ENCODE results near the gene KDM1B.
"Not testable (repeated sequence)": the region's sequence is repeated elsewhere in the genome, so short reads cannot be mapped to it uniquely, and the experiment has no call there.

The KDM1B gene

DNA sequence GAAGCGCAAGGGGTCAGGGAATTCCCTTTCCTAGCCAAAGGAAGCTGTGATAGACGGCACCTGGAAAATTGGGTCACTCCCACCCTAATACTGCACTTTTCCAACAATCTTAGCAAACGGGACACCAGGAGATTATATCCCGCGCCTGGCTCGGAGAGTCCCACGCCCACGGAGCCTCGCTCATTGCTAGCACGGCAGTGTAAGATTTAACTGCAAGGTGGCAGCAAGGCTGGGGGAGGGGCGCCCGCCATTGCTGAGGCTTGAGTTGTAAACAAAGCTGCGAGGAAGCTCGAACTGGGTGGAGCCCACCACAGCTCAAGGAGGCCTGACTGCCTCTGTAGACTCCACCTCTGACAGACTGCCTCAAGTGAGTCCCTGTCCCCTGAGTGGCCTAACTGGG is 73.4 kb downstream of the KDM1B start:
- not testable (repeated sequence) for DNase-seq (ENCODE audit: low read depth in 3 of 3)

DNA sequence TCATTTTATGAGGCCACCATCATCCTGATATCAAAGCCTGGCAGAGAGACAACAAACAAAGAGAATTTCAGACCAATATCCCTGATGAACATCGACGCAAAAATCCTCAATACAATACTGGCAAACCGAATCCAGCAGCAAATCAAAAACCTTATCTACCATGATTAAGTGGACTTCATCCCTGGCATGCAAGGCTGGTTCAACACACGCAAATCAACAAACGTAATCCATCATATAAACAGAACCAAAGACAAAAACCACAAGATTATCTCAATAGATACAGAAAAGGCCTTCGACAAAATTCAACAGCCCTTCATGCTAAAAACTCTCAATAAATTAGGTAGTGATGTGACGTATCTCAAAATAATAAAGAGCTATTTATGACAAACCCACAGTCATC is 76.6 kb downstream of the KDM1B start:
- DNase-seq (ENCODE audit: low read depth in 3 of 3), result not testable (repeated sequence)

DNA sequence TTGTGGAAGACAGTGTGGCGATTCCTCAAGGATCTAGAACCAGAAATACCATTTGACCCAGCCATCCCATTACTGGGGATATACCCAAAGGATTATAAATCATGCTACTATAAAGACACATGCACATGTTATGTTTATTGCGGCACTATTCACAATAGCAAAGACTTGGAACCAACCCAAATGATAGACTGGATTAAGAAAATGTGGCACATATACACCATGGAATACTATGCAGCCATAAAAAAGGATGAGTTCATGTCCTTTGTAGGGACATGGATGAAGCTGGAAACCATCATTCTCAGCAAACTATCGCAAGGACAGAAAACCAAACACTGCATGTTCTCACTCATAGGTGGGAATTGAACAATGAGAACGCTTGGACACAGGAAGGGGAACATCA is 78.5 kb downstream of the KDM1B start:
- DNase-seq (ENCODE audit: low read depth in 3 of 3), result not testable (repeated sequence)

DNA sequence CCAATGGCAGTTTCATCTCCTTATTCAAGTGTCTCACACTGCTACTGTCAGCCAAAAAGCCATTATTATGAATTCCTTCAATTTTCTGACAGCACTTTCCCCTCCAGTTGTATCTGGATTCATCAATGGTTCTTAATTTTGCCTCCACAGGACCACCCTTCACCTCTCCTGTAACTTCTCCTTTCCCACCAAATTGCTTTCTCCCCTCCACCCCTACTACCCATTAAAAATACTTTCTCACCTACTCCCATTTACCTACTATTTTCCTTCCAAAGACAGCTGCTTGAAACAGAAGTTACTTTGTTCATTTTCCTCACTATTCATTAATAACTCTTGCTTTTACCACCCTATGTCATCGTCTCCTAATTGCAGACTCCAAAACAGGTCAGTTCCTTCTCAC is 79.3 kb downstream of the KDM1B start:
- DNase-seq (ENCODE audit: low read depth in 3 of 3), result no peak

DNA sequence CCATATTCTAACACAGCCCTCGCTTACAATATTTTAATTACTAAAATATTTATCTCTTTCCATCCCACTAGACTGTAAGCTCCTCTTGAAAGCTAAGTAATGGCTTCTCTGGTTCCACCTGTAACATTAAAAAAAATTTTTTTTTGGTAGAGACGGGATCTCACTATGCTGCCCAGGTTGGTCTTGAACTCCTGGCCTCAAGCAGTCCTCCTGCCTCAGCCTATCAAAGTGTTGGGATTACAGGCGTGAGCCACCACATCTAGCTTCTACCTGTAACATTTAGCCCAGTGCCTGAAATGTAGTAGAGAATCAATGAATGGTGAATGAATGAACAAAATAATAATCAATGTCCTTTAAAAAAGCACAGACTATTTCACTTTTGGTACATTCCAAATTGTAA is 80.3 kb downstream of the KDM1B start:
- no peak for DNase-seq (ENCODE audit: low read depth in 3 of 3)

DNA sequence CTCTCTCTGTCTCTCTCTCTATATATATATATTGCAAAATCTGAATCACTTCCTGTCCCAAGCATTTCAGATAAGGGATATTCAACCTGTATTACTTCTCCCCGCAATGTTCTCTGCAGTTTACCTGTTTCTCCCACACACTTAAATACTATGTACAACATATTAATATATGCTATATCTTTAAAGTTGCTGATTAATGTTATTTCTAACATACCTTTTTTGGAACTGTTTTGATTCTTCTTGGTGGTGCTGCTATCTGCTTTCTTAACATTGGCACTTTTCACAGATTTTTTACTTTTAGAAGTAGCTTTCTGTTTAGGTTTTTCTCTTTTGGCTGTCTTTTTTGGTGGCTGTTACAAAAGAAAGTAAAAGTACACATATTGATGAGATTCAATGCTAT is 81.9 kb downstream of the KDM1B start:
- DNase-seq (ENCODE audit: low read depth in 3 of 3), result no peak

DNA sequence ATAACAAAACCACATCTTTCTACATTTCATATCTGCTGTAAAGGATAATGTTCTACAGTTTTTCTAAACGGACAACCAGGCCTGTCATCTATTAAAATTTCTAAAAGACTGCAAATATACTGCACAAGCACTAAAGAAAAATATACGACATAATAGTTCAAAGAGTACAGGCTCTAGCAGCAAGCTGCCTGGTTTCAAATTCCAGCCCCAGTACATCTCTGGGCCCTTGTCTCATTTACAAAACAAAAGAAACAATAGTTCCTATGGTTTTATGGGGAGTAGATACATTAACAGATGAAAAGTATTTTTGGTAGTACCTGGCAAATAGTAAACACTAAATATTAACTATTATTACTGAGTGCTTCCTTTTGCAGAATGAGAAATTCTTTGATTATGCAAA is 85.0 kb downstream of the KDM1B start:
- no peak for DNase-seq (ENCODE audit: low read depth in 3 of 3)

DNA sequence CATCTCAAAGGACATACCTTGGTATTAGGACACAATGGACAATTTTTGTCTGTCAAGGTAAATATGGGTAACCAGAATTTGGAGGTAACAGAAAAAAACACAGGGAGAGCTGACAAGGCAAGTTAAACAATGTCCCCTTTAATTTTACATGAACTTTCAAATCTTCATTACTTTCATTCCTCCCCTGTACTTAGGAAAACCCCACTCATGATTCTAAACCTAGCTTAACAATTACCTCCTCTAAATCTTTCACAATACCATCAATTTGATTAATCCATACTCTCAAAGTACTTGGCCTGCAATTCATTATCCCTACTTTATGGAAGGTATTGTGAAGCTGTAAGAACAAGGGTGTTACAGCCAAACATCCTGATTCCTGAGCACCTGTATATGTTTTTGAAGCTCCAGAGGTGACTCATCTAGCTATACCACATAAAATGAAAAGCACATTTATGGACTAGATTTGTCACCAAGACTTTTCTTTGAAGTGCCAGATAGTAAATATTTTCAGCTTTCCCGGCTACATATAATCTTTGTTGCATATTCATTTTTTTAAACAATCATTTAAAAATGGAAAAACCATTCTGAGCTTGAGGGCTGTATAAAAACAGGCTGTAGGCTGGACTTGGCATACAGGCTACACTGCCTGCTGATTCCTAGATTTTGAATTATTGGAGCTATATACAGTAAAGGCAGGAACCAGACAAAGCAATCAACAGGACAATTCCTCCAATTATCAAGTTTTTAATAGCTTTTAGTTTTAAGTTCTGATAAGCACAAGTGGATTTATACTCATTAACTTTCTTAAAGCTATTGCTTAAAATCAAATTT is 86.2 kb downstream of the KDM1B start:
- no peak for DNase-seq (ENCODE audit: low read depth in 3 of 3)

DNA sequence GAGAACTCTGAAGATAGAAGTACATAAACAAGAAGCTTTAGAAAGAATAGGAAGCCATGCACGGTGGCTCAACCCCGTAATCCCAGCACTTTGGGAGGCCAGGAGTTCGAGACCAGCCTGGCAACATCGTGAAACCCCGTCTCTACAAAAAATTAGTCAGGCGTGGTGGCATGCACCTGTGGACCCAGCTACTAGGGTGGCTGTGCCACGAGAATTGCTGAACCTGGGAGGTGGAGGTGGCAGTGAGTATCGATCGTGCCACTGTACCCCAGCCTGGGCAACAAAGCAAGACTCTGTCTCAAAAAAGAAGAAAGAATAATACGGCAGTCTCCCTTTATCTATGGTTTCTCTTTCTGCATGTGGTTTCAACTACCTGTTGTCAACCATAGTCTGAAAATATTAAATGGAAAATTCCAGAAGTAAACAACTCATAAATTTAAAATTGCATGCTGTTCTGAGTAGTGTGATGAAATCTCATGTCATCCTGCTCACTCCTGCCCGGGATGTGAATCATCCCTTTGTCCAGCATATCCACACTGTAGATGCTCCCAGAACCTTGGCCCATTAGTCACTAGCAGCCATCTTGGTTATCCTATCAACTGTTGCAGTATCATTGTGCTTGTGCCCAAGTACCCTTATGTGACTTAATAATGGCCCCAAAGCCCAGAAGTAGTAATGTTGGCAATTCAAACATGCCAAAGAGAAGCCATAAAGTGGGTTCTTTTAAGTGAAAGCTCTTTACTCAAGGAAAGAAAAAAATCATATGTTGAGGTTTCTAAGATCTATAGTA is 87.0 kb downstream of the KDM1B start:
- DNase-seq (ENCODE audit: low read depth in 3 of 3), result no peak

DNA sequence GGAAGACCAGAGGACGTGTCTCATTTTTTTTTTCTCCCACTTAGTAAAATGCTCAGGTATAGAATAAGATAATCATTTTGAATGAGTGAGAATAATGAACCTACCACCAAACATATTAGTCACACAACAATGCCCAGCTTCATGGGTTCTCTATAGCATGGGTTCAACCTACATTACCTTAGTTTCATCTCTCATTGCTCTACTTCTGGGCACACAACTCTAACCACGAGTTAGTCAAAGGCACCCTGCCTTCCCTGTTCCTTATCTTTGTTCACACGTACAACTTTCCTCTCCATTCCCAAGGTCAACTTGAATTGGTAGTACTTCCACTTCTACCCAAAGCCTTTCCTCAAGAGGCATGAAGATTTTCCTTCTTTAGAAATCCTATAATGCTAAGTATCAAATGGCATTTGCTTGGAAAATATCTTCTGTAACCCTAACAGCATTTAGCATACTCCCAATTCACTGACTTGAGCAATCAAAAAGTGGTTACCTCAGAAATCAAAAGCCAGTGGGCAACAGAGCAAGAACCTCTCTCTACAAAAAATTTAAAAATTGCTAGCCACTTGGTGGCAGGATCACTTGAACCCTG is 88.2 kb downstream of the KDM1B start:
- no peak for DNase-seq (ENCODE audit: low read depth in 3 of 3)

DNA sequence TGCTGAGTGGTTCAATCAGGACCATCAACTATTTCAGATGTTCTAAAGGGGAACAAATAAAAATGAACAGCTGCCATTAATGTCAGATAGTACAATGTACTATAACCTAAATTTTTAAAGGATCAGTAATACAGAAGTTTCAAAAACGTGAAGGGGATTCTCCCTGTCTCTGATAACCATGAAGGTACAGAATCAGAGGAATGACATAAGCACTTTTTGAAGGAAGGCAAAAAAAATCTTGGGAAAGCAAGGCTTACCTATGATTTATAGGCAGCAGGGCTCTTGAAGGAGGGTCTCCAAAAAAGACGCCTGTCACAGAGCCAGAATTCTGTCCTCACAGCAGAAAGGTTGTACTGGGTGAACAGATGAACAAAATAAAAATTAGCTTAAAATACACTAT is 89.0 kb downstream of the KDM1B start:
- DNase-seq (ENCODE audit: low read depth in 3 of 3), result no peak

DNA sequence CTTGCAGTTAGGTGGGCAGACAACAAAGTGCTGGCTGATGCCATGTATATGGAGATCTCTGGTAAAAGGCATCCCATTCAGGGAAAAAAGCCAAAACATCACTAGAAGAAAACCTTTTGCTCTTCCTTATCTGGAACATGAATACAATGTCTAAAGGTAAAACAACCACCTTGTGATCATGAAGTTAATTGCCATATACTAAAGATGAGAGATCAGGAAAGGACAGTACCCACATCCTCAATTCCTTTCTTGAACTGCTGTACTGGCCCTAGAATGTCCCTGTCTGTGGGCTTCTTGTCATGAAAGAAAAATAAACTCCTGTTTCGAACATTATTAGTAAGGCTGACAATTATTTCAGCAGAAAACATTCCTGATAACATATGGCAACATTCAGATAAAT is 89.9 kb downstream of the KDM1B start:
- no peak for DNase-seq (ENCODE audit: low read depth in 3 of 3)

DNA sequence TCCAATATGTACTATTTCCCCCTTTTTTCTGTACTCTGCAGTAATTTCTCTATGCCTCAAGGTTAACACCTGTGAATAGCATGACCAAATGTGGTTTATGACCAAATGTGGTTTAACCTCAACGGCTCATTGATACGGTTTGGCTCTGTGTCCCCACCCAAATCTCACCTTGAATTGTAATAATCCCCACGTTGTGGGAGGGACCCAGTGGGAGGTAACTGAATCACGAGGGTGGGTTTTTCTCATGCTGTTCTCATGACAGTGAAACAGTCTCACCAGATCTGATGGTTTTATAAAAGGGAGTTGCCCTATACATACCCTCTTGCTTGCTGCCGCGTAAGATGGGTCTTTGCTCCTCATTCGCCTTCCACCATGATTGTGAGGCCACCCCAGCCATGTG is 90.4 kb downstream of the KDM1B start:
- no peak for DNase-seq (ENCODE audit: low read depth in 3 of 3)

DNA sequence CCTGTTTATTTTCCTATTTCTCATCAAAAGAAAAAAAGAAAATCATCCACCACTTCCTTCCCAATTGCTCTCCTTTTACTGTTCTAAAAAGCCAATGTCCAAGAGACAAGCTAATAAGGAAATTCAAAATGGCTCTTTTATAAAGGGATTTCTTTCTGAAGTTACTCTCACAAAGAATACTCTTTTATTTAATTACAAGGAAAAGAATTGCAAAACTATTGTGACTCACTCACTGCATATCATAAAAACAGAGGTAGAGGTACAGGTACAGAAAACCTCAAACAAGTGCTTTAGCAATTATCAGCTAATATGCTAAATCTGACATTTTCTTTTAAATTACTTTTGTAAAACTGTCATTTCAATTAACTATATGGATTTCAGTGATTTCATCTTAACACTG is 91.0 kb downstream of the KDM1B start:
- no peak for DNase-seq (ENCODE audit: low read depth in 3 of 3)

DNA sequence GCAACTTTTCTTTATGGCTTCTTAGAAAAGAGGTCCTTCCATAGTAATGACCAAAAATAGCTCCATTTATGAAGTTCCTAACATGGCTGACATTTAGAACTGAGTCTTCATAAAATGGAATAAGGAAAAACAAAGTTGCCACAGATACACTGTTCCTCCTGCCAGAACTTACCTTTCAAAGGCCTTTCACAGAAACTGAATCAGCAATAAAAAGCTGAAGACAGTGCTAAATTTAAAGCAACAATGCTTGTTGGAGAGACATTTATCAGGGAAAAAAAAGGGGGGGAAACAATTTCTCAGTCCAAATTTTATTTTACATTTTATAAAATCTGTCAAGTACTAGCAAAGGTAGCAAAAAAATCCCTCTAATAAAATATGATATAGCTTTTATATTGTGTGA is 91.8 kb downstream of the KDM1B start:
- no peak for DNase-seq (ENCODE audit: low read depth in 3 of 3)

DNA sequence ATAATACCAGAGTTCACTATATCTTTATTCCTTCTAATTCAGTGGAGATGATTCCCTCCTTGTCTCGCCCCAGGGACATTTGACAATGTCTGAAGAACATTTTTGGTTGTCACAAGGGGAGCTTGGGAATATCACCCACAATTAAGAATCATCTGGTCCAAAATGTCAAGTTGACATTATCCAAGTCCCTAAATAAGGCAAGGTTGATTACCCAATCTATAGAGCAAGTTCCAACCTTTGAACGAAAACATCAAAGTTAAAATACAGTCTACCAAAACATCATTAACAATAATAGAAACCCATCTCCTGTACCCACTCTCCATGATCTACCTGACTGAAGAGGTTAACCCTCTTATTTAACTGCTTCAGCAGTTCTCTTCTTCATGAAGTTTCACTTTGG is 93.5 kb downstream of the KDM1B start:
- DNase-seq (ENCODE audit: low read depth in 3 of 3), result no peak

DNA sequence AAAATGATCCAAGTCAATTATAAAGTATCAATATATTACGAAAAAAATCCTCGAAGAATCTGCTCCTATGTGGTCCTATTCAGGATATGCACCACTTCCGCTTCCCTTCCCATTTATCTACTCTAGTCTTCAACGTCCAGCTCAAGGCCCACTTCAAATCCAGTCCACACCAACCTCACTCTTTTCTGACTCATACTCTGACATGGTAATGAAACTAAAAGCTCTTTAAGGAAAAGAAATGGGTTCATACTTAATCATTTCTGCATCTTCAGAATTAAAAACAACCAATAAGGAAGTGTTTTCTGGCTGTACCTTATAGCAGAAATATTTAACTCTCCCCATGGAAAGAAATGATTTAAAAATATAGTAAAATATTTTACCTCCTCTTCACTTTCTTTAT is 94.0 kb downstream of the KDM1B start:
- no peak for DNase-seq (ENCODE audit: low read depth in 3 of 3)

DNA sequence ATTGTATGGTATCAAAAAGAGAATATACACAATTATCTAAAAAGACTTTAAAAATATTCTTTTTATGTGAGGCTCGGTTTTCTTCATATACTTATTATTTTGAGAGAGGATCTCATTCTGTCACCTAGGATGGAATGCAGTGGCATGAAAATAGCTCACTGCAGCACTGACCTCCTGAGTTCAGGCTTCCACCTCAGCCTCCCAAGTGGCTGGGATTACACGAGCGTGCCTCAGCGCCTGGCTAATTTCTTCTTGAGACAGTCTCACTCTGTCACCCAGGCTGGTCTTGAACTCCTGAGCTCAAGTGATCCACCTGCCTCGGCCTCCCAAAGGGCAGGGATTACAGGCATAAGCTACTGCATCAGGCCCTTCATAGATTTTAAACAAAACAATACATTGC is 98.4 kb downstream of the KDM1B start:
- DNase-seq (ENCODE audit: low read depth in 3 of 3), result no peak

DNA sequence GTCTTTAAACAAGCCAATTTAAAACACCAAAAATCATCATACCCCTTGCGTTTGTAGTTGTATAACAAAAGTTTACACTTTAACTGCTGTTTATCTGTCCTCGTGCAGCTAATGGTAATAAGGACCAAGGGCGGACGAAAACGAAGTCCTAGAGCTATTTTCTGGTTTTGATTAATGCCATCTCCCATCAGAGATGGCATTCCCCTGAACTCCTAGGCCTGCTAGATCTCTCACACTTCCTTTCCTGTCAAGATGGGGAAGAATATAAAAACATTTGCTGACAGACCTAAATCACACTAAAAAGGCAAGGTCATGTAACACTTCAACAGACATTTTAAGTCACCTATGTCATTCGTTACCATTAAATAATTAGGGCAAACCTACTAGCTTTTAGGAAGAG is 99.6 kb downstream of the KDM1B start:
- no peak for DNase-seq (ENCODE audit: low read depth in 3 of 3)

DNA sequence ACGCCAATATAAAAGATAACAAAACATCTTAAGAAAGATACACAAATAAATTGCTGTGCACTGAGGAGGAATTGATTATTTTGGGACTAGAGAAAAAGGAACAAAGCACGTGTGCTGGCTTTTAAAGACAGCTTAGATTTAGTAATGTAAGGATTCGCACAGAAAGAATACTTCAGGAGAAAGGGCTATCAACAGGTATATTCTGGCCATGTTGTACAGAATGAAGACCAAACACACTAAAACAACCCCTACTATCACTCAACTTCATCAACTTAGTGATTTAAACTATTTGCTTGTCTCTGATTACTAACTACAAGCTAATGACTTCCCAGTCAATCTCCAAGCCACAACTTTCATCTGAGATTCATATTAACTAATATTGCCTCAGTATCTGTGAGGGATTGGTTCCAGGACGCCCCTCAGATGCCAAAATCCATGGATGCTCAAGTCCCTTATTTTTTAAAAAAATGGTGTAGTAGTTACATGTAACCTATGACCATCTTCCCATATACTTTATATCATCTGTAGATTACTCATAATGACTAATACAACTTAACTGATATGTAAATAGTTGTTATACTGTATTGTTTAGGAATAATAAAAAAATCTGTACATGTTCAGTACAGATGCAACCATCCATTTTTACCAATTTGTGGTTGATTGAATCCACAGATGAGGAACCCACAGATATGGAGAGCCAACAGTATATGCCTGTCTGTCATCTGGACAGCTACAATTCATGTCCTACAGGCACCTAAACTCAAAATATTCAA is 104.6 kb downstream of the KDM1B start:
- DNase-seq (ENCODE audit: low read depth in 3 of 3), result no peak

DNA sequence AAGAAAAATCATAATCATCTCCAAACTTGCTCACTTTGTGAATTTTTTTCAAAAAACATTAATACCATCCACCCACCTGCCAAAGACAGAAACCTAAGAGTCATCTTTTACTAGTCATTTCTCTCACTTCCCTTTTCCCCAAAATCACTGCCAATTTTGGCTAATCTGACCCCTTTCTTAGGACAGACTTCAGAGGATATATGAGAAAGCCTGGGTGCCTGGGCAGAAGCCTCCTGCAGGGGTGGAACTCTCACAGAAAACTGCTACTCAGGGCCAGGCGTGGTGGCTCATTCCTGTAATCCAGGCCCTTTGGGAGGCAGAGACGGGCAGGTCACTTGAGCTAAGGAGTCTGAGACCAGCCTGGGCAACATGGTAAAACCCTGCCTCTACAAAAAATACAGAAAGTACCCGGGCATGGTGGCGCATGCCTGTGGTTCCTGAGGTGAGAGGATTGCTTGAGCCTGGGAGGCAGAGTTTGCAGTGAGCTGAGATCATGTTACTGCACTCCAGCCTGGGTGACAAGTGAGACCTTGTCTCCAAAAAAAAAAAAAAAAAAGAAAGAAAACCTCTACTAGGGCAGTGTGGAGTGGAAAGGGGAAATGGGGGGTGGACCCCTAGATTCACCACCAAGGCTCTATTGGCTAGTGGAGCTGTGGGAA is 105.4 kb downstream of the KDM1B start:
- no peak for DNase-seq (ENCODE audit: low read depth in 3 of 3)

DNA sequence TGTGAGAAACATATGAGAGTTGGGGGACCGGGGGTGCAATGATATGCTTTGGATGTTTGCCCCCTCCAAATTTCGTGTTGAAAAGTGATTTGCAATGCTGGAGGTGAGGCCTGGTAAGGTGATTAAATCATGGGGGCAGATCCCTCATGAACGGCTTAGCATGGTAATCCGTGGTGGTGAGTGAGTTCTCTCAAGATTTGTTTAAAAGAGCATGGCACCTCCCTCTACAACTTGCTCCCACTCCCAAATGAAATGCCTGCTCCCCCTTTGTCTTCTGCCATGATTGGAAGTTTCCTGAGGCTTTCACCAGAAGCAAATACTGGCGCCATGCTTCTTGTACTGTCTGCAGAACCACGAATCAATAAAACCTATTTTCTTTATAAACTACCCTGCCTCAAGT is 106.7 kb downstream of the KDM1B start:
- DNase-seq (ENCODE audit: low read depth in 3 of 3), result no peak
